Caco-2 (cell line): ENCODE data around the gene TJP3. TPM values are rescaled to one million over a fixed set of nuclear protein-coding genes. Genes with fewer than 3 reads are reported as not detected.

Experiments
- BruUV-seq: library from RNA; stranded (reverse); fragments of 400-500 nt; replicated peaks from 2 replicates; lab custom pipeline; 2021; lab: Mats Ljungman, UMichigan
- CTCF ChIA-PET: fragments of 300-600 bp; sonication (Branson Sonifier 250); formaldehyde crosslinking; loops from one replicate; lab custom pipeline; 2022; ENCODE audit warnings: antibody characterized with exemption; lab: Charles Lee
- POLR2A ChIA-PET: fragments of 300-600 bp; sonication (Branson Sonifier 250); formaldehyde crosslinking; loops from one replicate; lab custom pipeline; 2022; ENCODE audit warnings: antibody characterized with exemption; lab: Charles Lee
- DNase-seq, 2 experiments: peaks; one replicate each; pipeline versions ENCODE4 v3.0.0 to v3.0.0-alpha.2; 2020 to 2022
- H3K27me3 ChIP-seq: replicated peaks from 2 replicates; pipeline ENCODE4 v1.6.0; 2011; ENCODE audit warnings: low read length; ENCODE audit not compliant: control insufficient read depth, insufficient read depth
- H3K36me3 ChIP-seq: 2 replicates; pipeline ENCODE4 v1.5.1; 2011; ENCODE audit warnings: low read length; ENCODE audit not compliant: control insufficient read depth, insufficient read depth
- H3K4me1 ChIP-seq: fragments of 250-450 bp; sonication (Bioruptor Pico); 2 replicates; pipeline ENCODE4 v1.5.1; 2020; ENCODE audit warnings: mild to moderate bottlenecking
- H3K4me3 ChIP-seq: 2 replicates; pipeline ENCODE4 v1.5.1; 2011; ENCODE audit warnings: low read depth, mild to moderate bottlenecking, control low read depth, low read length
- H3K9me3 ChIP-seq: fragments of 250-450 bp; sonication (Bioruptor Pico); 2 replicates; pipeline ENCODE4 v1.5.1; 2020; ENCODE audit warnings: mild to moderate bottlenecking, moderate library complexity
- H3K27ac Mint-ChIP-seq: one replicate; pipeline ENCODE4 v1.8.0; 2022; ENCODE audit warnings: mixed read lengths; ENCODE audit not compliant: unreplicated experiment
- H3K27me3 Mint-ChIP-seq: one replicate; pipeline ENCODE4 v1.8.0; 2022; ENCODE audit warnings: mixed read lengths; ENCODE audit not compliant: insufficient read depth, unreplicated experiment
- H3K36me3 Mint-ChIP-seq: one replicate; pipeline ENCODE4 v1.8.0; 2022; ENCODE audit warnings: mild to moderate bottlenecking, mixed read lengths; ENCODE audit not compliant: insufficient read depth, unreplicated experiment
- H3K4me1 Mint-ChIP-seq: one replicate; pipeline ENCODE4 v1.8.0; 2022; ENCODE audit warnings: low read depth, mixed read lengths; ENCODE audit not compliant: unreplicated experiment
- H3K4me3 Mint-ChIP-seq: one replicate; pipeline ENCODE4 v1.8.0; 2022; ENCODE audit warnings: mild to moderate bottlenecking, moderate library complexity, mixed read lengths; ENCODE audit not compliant: unreplicated experiment
- H3K9me3 Mint-ChIP-seq: one replicate; pipeline ENCODE4 v1.8.0; 2022; ENCODE audit warnings: mixed read lengths; ENCODE audit not compliant: unreplicated experiment
- intact Hi-C: fragments of 100-400 bp; cut with micrococcal nuclease; formaldehyde crosslinking; loops from one replicate; pipeline ENCODE4 v1.10.0; 2022; ENCODE audit not compliant: unreplicated experiment
- total RNA-seq: library from RNA; stranded (reverse); gene quantifications from 2 replicates; pipeline ENCODE4 v1.2.3, GENCODE V29; 2022
- TF ChIP-seq, protein P1 (sequence below), 2 experiments: fragments of 200-600 bp in 1 of 2; IDR thresholded peaks; 1 replicate in 1 of 2; 2 replicates in 1 of 2; pipeline versions ENCODE4 v1.5.1 to v1.8.0; 2011 to 2022; ENCODE audit warnings: antibody characterized with exemption in 1 of 2, control low read depth in 1 of 2, inconsistent platforms in 1 of 2, low read depth in 1 of 2, low read length in 1 of 2, mild to moderate bottlenecking in 1 of 2, moderate library complexity in 1 of 2; ENCODE audit not compliant: insufficient read depth in 1 of 2, severe bottlenecking in 1 of 2, unreplicated experiment in 1 of 2

TJP3 gene
- total RNA-seq, 1 experiment from 2014 or later: 83.6 TPM

DNA sequence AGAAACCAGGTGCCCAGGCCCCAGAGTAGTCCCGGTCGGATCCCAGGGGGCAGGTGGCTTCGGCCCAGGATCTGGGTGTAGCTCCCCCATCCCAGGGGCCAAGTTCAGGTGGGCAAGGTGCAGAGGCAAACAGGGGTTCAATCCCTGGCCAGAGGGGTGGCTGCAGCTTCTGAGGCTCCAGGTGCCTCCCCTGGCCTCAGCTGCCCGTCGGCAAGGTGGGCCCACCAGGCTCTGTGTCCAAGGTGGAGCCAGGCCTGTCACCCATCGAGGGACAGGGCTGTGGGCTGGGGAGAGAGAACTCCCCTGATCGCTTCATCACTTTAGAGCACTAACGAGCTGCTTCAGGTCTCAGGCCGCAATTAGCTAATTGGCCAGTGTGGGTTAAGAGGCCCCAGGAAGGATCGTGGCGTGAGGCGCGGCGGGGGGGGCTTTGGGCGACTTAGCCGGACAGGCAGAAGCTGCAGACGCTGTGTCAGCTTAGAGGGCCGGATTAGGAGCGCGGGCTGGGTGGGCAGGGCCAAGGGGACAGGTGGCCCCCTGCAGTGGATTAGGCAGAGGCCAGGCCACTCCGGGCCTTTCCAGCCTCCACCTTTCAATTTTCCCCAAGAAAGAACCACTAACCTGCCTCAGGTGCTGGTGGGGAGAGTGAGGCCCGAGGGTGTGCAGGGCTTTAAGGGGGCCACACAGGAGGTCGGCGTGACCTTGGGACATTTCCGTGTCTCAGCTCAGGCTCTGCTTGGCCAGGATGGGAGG lies 66.6 kb downstream of the TJP3 start:
- no peak for DNase-seq
- Mint-ChIP-seq H3K27me3 (no peaks in the 10 kb centered on the region), H3K4me1 (no peaks in the 10 kb centered on the region), H3K27ac (no peak overlapping the region), H3K4me3 (no peak overlapping the region), H3K36me3 (no peaks in the 10 kb centered on the region), H3K9me3 (no peaks in the 10 kb centered on the region)
- Histone ChIP-seq H3K36me3 (no peaks in the 10 kb centered on the region), H3K9me3 (no peaks in the 10 kb centered on the region), H3K4me3 (no peak overlapping the region), H3K27me3 (no peaks in the 10 kb centered on the region), H3K4me1 (no peaks in the 10 kb centered on the region)
- TF ChIP-seq, protein P1, sequence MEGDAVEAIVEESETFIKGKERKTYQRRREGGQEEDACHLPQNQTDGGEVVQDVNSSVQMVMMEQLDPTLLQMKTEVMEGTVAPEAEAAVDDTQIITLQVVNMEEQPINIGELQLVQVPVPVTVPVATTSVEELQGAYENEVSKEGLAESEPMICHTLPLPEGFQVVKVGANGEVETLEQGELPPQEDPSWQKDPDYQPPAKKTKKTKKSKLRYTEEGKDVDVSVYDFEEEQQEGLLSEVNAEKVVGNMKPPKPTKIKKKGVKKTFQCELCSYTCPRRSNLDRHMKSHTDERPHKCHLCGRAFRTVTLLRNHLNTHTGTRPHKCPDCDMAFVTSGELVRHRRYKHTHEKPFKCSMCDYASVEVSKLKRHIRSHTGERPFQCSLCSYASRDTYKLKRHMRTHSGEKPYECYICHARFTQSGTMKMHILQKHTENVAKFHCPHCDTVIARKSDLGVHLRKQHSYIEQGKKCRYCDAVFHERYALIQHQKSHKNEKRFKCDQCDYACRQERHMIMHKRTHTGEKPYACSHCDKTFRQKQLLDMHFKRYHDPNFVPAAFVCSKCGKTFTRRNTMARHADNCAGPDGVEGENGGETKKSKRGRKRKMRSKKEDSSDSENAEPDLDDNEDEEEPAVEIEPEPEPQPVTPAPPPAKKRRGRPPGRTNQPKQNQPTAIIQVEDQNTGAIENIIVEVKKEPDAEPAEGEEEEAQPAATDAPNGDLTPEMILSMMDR (IDR thresholded peaks at IDR 0.05; ENCODE audit: insufficient read depth in 1 of 2, low read depth in 1 of 2, low read length in 1 of 2, severe bottlenecking in 1 of 2, unreplicated experiment in 1 of 2): no peak
- no TSS peak for BruUV-seq
- ChIA-PET CTCF (interaction anchor here (0.6 kb wide), 1 partner anchor 54 kb away, joined by 6 read pairs; no protein-coding TSS in a partner anchor), POLR2A (no interaction called here)
- intact Hi-C loops: no loop called here

DNA sequence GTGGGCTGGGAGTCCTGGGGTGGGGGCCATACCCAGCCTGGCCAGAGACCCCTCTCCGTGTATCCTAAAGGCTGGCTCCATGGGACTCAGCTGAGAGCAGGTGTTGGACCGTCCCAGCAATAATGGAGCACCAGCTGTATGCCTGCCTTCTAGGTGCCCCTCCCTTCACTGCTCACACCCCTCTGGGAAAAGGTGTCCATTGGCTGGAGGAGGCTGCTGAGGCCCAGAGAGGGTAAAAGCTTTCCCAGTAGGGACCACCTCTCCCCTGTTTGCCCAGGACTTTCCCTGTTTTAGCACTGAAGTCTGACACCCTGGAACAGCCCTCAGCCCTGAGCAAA lies 67.2 kb downstream of the TJP3 start:
- Mint-ChIP-seq H3K4me1 (no peaks in the 10 kb centered on the region), H3K27ac (no peak overlapping the region), H3K9me3 (no peaks in the 10 kb centered on the region), H3K27me3 (no peaks in the 10 kb centered on the region), H3K36me3 (no peaks in the 10 kb centered on the region), H3K4me3 (no peak overlapping the region)
- H3K4me1 ChIP-seq: no peaks in the 10 kb centered on the region
- H3K4me3 ChIP-seq: no peak overlapping the region
- no peaks in the 10 kb centered on the region for H3K9me3 ChIP-seq
- TF ChIP-seq, protein P1 (IDR thresholded peaks at IDR 0.05; ENCODE audit: insufficient read depth in 1 of 2, low read depth in 1 of 2, low read length in 1 of 2, severe bottlenecking in 1 of 2, unreplicated experiment in 1 of 2): no peak
- CTCF ChIA-PET: no interaction called here
- no peaks in the 10 kb centered on the region for H3K36me3 ChIP-seq
- POLR2A ChIA-PET: no interaction called here
- intact Hi-C loops: no loop called here
- DNase-seq: no peak
- no TSS peak for BruUV-seq
- no peaks in the 10 kb centered on the region for H3K27me3 ChIP-seq

DNA sequence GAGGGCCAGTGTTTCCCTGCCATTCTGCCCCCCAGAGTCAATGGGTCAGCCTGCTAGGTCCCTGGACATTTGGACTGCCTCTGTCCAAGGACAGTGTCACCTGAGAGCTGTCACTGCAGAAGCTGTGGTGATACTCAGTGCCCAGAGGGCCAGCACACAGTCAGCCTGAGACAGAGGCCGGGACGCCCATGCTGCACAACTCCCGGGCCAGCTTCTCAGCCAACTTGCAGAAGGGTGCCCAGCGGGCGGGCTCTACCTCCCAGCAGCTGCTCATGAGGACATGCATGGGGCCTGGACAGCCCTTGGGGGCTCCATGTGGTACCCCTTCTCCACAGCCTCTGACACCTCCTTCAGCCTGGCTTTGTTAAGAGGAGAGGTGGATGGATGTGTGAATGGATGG lies 67.6 kb downstream of the TJP3 start:
- H3K27me3 ChIP-seq: no peaks in the 10 kb centered on the region
- ChIA-PET POLR2A (no interaction called here), CTCF (no interaction called here)
- no peak overlapping the region for H3K4me3 ChIP-seq
- TF ChIP-seq, protein P1 (IDR thresholded peaks at IDR 0.05; ENCODE audit: insufficient read depth in 1 of 2, low read depth in 1 of 2, low read length in 1 of 2, severe bottlenecking in 1 of 2, unreplicated experiment in 1 of 2): no peak
- no TSS peak for BruUV-seq
- intact Hi-C loops: no loop called here
- no peaks in the 10 kb centered on the region for H3K36me3 ChIP-seq
- Mint-ChIP-seq H3K36me3 (no peaks in the 10 kb centered on the region), H3K27me3 (no peaks in the 10 kb centered on the region), H3K4me1 (no peaks in the 10 kb centered on the region), H3K4me3 (no peak overlapping the region), H3K27ac (no peak overlapping the region), H3K9me3 (no peaks in the 10 kb centered on the region)
- DNase-seq: no peak
- no peaks in the 10 kb centered on the region for H3K4me1 ChIP-seq
- H3K9me3 ChIP-seq: 0 out of 2 replicates have a peak, but pooled peaks cover under 1% of the 10 kb centered on the region
